Smooth muscle cell (in vitro differentiated cells): ENCODE data around the gene SEC24C. TPM values are rescaled to one million over a fixed set of nuclear protein-coding genes. Genes with fewer than 3 reads are reported as not detected.
"Not testable (repeated sequence)": the region's sequence is repeated elsewhere in the genome, so short reads cannot be mapped to it uniquely, and the experiment has no call there.

ENCODE experiments used
- DNase-seq: peaks from one replicate; lab custom pipeline; 2025; ENCODE audit not compliant: unreplicated experiment; lab: John Stamatoyannopoulos, UW
- H2AFZ ChIP-seq: fragments of 200-600 bp; sonication (generic); 2 replicates; pipeline ENCODE4 v1.6.0; 2016; ENCODE audit warnings: antibody characterized with exemption, low read depth, mild to moderate bottlenecking
- H3F3A ChIP-seq: fragments of 200-600 bp; sonication (generic); 2 replicates; pipeline ENCODE4 v1.6.0; 2017; ENCODE audit warnings: antibody characterized with exemption, low read depth
- H3K27ac ChIP-seq: fragments of 200-600 bp; sonication (generic); 2 replicates; pipeline ENCODE4 v1.5.1; 2016; ENCODE audit warnings: low read depth, mild to moderate bottlenecking
- H3K27me3 ChIP-seq: fragments of 200-600 bp; sonication (generic); 2 replicates; pipeline ENCODE4 v1.6.1; 2016; ENCODE audit warnings: low read depth, mild to moderate bottlenecking
- H3K36me3 ChIP-seq: fragments of 200-600 bp; sonication (generic); 2 replicates; pipeline ENCODE4 v1.5.1; 2016; ENCODE audit warnings: low read depth
- H3K4me1 ChIP-seq: fragments of 200-600 bp; sonication (generic); 2 replicates; pipeline ENCODE4 v1.5.1; 2016; ENCODE audit warnings: low read depth
- H3K4me2 ChIP-seq: fragments of 200-600 bp; sonication (generic); 2 replicates; pipeline ENCODE4 v1.6.0; 2016; ENCODE audit warnings: mild to moderate bottlenecking
- H3K4me3 ChIP-seq: fragments of 200-600 bp; sonication (generic); 2 replicates; pipeline ENCODE4 v1.5.1; 2016; ENCODE audit warnings: mild to moderate bottlenecking
- H3K79me2 ChIP-seq: fragments of 200-600 bp; sonication (generic); 2 replicates; pipeline ENCODE4 v1.6.0; 2016; ENCODE audit warnings: low read depth, mild to moderate bottlenecking
- H3K9ac ChIP-seq: fragments of 200-600 bp; sonication (generic); 2 replicates; pipeline ENCODE4 v1.6.0; 2016; ENCODE audit warnings: low read depth
- H3K9me3 ChIP-seq: fragments of 200-600 bp; sonication (generic); replicated peaks from 2 replicates; pipeline ENCODE4 v1.5.1; 2016; ENCODE audit warnings: low read depth
- H4K20me1 ChIP-seq: fragments of 200-600 bp; sonication (generic); 2 replicates; pipeline ENCODE4 v1.6.0; 2016; ENCODE audit warnings: low read depth
- CTCF ChIP-seq: fragments of 200-600 bp; sonication (generic); IDR thresholded peaks from 2 replicates; pipeline ENCODE4 v1.5.1; 2017; ENCODE audit warnings: borderline replicate concordance, mild to moderate bottlenecking, antibody characterized with exemption; ENCODE audit not compliant: insufficient read depth, poor library complexity, severe bottlenecking
- WGBS: methylation state at CpG from one replicate; pipeline ENCODE4 v1.1.7; 2016; ENCODE audit warnings: low lambda C conversion rate; 5-methylcytosine and 5-hydroxymethylcytosine counted together
- polyA plus RNA-seq: library from polyadenylated mRNA; unstranded; fragments of >200 nt; fragmentation: Nextera tagmentation; extraction: Ambion mirVana; gene quantifications from 2 replicates; pipeline ENCODE4 v1.2.1, GENCODE V29; 2016
- total RNA-seq: library from RNA; depleted of rRNA; stranded (reverse); fragments of >200 nt; gene quantifications from 2 replicates; pipeline ENCODE4 v1.2.3, GENCODE V29; 2014

SEC24C gene
- total and polyA plus RNA-seq, 2 experiments from 2014 or later, result 41.5 to 54.7 TPM

- Histone ChIP-seq H3K27ac (no peak overlapping the region), H3K36me3 (peaks cover 34% of the 10 kb centered on the region), H3K9ac (no peak overlapping the region), H3F3A (no peaks in the 10 kb centered on the region), H3K27me3 (no peaks in the 10 kb centered on the region), H4K20me1 (no peaks in the 10 kb centered on the region), H3K4me3 (no peak overlapping the region), H3K4me2 (no peak overlapping the region), H3K79me2 (no peaks in the 10 kb centered on the region), H3K9me3 (no peaks in the 10 kb centered on the region), H2AFZ (no peak overlapping the region), H3K4me1 (no peaks in the 10 kb centered on the region)
- no peak for DNase-seq
- no peak for TF ChIP-seq CTCF
- WGBS, result 96% methylated on average over 1 of the region's 1 CpG
Measured at GRCh38 chr10:73716251-73716650, 27.9 kb upstream of the SEC24C start.

DNA sequence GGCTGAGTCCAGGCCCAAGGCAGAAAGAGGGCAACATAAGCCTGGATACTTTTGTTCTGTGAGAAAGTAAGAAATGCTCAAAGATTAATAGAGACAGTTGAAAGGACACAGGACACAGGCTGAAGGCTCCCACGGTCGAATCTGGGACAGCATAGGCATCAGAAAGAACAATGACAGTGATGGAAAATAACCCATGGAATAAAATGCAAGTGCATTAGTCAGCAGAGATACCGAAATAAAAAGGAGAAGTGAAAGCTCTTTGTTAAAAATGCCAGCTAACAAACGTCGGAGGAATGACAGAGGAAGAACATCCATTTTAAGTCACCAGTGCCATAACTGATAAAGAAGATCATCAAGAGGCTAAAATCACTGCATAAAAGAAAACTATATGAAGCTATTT, 26.6 kb upstream of the SEC24C start:
- Histone ChIP-seq H3K4me2 (no peak overlapping the region), H3K79me2 (no peaks in the 10 kb centered on the region), H3K4me3 (no peak overlapping the region), H3K27ac (no peak overlapping the region), H3K27me3 (no peaks in the 10 kb centered on the region), H4K20me1 (no peaks in the 10 kb centered on the region), H3K9me3 (no peaks in the 10 kb centered on the region), H3F3A (no peaks in the 10 kb centered on the region), H3K4me1 (no peaks in the 10 kb centered on the region), H2AFZ (no peak overlapping the region), H3K36me3 (peaks cover 39% of the 10 kb centered on the region), H3K9ac (no peak overlapping the region)
- 93% methylated on average over 5 of the region's 5 CpGs for WGBS
- TF ChIP-seq CTCF, result no peak
- no peak for DNase-seq

DNA sequence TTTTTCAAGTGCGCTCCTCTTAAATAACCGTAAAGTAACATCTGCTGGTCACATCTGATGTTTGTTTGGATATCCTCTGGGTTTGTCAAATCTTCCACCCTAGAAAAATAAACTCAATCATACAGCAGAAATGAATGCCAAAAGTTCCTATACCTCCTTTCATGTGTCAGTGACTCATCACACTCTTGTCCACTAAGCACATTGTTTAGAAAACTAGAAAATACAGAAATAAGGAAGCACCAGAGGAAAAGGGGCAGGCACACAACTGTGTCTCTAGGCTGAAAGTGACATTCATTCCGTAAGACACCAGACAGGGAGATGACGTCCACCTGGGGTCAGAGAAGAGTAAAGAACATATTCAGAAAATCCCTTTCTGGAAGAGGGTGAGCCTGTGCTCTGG, 23.6 kb upstream of the SEC24C start:
- DNase-seq, result not testable (repeated sequence)
- 90% methylated on average over 4 of the region's 4 CpGs for WGBS

DNA sequence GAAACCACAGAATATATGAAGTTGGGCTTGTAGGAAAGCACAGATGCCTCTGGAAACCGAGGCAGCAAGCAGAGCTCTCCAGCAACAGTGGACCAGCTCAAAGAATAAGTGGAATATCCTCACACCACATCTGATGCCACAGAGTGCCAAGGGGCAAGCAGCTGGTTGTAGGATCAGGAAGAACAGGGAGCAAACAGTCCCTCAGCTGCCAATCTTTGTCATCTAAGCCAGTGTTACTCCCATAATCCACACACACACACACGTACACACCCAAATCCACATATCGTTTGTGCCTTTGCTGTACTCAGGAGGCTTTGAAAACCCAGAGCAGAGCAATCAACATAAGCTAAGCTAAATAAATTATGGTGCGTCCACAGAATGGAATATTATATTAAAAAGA, 20.7 kb upstream of the SEC24C start:
- peaks cover 22% of the 10 kb centered on the region for H3K36me3 ChIP-seq
- no peaks in the 10 kb centered on the region for H3K4me1 ChIP-seq
- no peak overlapping the region for H3K4me3 ChIP-seq
- 73% methylated on average over 4 of the region's 4 CpGs for WGBS
- DNase-seq, result no peak
- H3K4me2 ChIP-seq, result no peak overlapping the region
- TF ChIP-seq CTCF, result no peak
- H3K79me2 ChIP-seq, result peaks cover 4% of the 10 kb centered on the region
- no peak overlapping the region for H3K9ac ChIP-seq
- no peaks in the 10 kb centered on the region for H3F3A ChIP-seq
- no peak overlapping the region for H3K27ac ChIP-seq
- no peaks in the 10 kb centered on the region for H3K9me3 ChIP-seq
- no peaks in the 10 kb centered on the region for H3K27me3 ChIP-seq
- no peaks in the 10 kb centered on the region for H4K20me1 ChIP-seq
- no peak overlapping the region for H2AFZ ChIP-seq

More for the DNA sequence above, 23.6 kb upstream of the SEC24C start:
- not testable (repeated sequence) for H3K79me2 ChIP-seq, H3F3A ChIP-seq, H3K27ac ChIP-seq, H3K4me3 ChIP-seq, H2AFZ ChIP-seq, H3K9me3 ChIP-seq, H3K27me3 ChIP-seq, H3K4me2 ChIP-seq, H3K4me1 ChIP-seq, H4K20me1 ChIP-seq, H3K9ac ChIP-seq
- peaks cover 39% of the 10 kb centered on the region for H3K36me3 ChIP-seq

DNA sequence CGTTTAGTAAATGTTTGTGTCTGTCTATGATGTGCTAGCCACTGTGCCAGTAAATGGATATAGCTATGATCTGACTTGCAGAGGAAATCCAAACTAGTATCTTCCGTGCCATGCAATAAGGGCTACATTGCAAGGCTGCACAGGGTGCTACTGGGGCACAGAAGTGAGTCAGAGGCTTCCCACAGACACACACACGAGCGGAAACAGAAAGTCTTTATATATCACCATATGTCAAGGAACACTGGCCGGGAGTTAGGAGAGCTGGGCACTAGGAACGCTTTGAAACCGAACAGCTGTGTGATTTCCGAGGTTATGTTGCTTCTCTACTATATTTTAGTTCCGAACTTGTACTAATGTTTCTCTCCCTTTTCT, 14.4 kb upstream of the SEC24C start:
- H4K20me1 ChIP-seq, H3K36me3 ChIP-seq, H3F3A ChIP-seq, H3K9me3 ChIP-seq, H3K27me3 ChIP-seq, DNase-seq: not testable (repeated sequence)
- peak overlapping the region; percentile 88 for H3K9ac ChIP-seq
- peak overlapping the region; percentile 100 for H3K4me2 ChIP-seq
- H3K27ac ChIP-seq, result peak overlapping the region; percentile 85
- H3K79me2 ChIP-seq, result peaks cover 41% of the 10 kb centered on the region
- WGBS, result under 1% methylated on average over 9 of the region's 9 CpGs
- peak overlapping the region; percentile 93 for H2AFZ ChIP-seq
- peaks cover 14% of the 10 kb centered on the region for H3K4me1 ChIP-seq
- H3K4me3 ChIP-seq, result peak overlapping the region; percentile 92
